ACC112 (cell line): ENCODE data around the gene NELFCD.

Experiments
- H2AFZ ChIP-seq: fragments of 200-600 bp; sonication (generic); one replicate; pipeline ENCODE4 v1.6.0; 2017; ENCODE audit warnings: antibody characterized with exemption, low read length; ENCODE audit not compliant: unreplicated experiment
- H3K27ac ChIP-seq: fragments of 200-600 bp; sonication (generic); 2 replicates; pipeline ENCODE4 v1.5.1; 2014; ENCODE audit warnings: low read depth, mild to moderate bottlenecking, antibody characterized with exemption, low read length, moderate library complexity
- H3K27me3 ChIP-seq: fragments of 200-600 bp; sonication (generic); 2 replicates; pipeline ENCODE4 v1.6.1; 2014; ENCODE audit warnings: mild to moderate bottlenecking, antibody characterized with exemption, low read length, moderate library complexity, mixed read lengths; ENCODE audit not compliant: insufficient read depth
- H3K36me3 ChIP-seq: fragments of 200-600 bp; sonication (generic); 2 replicates; pipeline ENCODE4 v1.6.1; 2016; ENCODE audit warnings: mild to moderate bottlenecking, antibody characterized with exemption, low read length, moderate library complexity, mixed read lengths; ENCODE audit not compliant: insufficient read depth
- H3K4me1 ChIP-seq: fragments of 200-600 bp; sonication (generic); one replicate; pipeline ENCODE4 v1.6.1; 2016; ENCODE audit warnings: low read length, mixed read lengths; ENCODE audit not compliant: insufficient read depth, unreplicated experiment, control insufficient read depth
- H3K4me3 ChIP-seq: fragments of 200-600 bp; sonication (generic); 2 replicates; pipeline ENCODE4 v1.5.1; 2014; ENCODE audit warnings: mild to moderate bottlenecking, low read depth, low read length
- H3K79me2 ChIP-seq: fragments of 200-600 bp; sonication (generic); one replicate; pipeline ENCODE4 v1.6.0; 2016; ENCODE audit warnings: low read length; ENCODE audit not compliant: control insufficient read depth, unreplicated experiment, insufficient read depth

NELFCD gene

DNA sequence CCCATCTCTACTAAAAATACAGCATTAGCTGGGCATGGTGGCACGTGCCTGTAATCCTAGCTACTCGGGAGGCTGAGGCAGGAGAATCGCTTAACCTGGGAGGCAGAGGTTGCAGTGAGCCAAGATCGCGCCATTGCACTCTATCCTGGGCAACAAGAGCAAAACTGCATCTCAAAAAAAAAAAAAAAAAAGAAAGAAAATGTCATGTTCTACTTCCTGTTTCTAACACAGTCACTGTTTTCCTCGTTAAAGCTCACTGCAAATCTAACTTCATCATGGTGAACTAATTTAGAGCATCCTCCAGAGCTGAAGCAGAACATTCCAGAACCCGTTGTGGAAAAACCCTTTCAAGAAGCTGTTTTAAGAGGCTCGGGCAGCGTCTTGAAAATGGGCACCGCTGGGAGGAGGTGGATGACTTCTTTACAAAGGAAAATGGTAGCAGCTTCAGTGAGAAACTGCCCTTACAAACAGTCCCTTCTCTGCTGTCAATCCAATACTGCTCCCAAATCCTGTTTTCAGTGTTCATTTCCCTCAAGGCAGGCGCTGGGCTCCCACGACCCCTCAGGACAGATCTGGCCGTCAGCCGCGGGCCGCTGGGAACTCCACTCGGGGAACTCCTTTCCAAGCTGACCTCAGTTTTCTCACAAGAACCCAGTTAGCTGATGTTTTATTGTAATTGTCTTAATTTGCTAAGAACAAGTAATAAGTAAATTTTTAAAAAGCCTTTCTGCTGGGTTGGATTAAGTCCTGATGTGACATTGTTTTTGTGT, 13.5 kb downstream of the NELFCD start:
- H3K36me3 ChIP-seq = peaks cover 21% of the 10 kb centered on the region

DNA sequence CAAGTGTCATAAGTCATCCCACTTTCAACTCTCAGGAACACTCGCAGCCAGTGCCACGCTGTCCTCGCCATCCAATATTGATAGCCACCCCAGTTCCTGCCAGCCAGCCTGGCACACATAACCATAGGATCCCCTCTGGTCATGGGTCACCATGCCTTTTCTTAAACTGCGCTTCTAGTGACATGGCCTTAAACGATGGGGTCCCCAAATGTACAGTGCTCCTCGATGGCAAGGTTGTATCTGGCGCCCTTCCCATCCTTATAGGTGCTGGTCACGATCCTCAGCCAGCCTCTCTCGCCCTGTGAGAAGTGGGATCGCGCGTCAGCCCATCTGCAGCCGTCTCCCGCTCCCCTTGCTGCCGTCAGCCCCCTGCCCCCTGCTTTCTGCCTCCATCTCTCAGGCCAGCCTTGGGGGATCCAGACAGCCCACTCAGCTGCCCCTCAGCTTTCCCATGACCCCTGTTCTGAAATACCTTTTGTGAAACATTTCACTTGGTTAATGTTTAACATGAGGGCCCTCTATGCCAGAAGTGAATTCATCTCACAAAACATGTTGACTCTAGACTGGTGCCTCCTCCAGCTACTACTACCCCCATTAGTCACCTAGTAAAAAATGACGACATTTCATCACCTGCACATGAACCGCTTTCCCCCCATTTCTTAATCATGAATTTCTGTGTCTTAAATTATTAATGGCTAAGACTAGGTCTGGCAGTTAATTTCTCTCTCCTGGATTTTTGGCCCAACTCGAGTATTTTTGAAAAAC, 14.6 kb downstream of the NELFCD start:
- no peaks in the 10 kb centered on the region for H3K79me2 ChIP-seq
- no peaks in the 10 kb centered on the region for H3K27me3 ChIP-seq
- H3K36me3 ChIP-seq = peaks cover 20% of the 10 kb centered on the region
- H3K27ac ChIP-seq = no peak overlapping the region
- no peaks in the 10 kb centered on the region for H3K4me1 ChIP-seq
- H2AFZ ChIP-seq = no peak overlapping the region
- H3K4me3 ChIP-seq = no peak overlapping the region

More for the DNA sequence above, 13.5 kb downstream of the NELFCD start:
- no peaks in the 10 kb centered on the region for H3K27me3 ChIP-seq
- H2AFZ ChIP-seq = no peak overlapping the region
- no peaks in the 10 kb centered on the region for H3K79me2 ChIP-seq
- no peaks in the 10 kb centered on the region for H3K4me1 ChIP-seq
- H3K4me3 ChIP-seq = no peak overlapping the region
- H3K27ac ChIP-seq = no peak overlapping the region

DNA sequence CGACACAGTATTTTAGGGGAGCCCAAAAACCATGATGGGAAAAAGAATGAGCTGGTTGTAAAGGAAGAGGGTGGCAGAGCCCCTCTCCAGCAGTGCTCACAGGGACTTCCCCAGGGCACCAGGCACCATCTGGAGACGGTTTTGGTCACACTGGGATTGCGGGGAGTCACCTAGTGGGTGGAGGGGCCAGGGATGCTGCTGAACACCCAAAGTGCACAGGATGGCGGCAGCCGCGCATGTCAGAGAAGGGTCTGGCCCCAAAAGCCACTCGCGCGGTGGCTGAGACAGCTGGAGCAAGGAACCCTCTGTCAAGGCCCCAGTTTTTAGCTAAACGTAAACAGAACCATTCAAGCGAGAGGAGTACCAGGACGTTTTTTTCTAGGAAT, 15.2 kb downstream of the NELFCD start:
- H3K79me2 ChIP-seq = no peaks in the 10 kb centered on the region

DNA sequence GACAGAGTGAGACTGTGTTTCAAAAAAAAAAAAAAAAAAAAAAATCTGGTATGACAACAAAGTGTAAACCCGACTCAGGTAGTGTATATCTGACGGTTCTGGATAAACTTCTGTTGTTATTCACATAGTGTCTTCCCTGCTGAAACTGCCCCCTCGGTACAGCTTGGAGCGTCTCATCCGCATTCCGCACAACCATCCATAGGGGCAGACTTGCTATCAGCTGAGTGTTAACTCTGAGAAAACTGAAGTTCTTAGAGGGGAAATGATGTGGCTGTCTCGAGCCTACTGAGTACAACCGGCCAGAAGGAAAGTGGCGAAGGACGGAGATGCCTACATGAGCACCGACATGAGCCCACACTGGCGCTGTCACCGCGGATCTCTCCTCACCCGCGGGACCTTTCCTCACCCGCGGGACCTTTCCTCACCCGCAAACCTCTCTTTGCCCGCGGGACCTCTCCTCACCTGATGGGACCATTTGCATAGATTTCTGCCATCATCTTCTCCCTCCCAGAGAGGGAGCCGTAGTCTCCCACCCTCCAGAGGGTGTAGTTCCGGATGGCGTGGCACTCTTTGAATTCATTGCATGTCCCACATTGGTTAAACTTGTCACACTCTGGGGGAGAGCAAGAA, 16.2 kb downstream of the NELFCD start:
- Histone ChIP-seq H3K36me3 (peaks cover 17% of the 10 kb centered on the region), H3K27me3 (no peaks in the 10 kb centered on the region)

More for the DNA sequence above, 15.2 kb downstream of the NELFCD start:
- no peaks in the 10 kb centered on the region for H3K4me1 ChIP-seq
- no peak overlapping the region for H3K27ac ChIP-seq
- peaks cover 20% of the 10 kb centered on the region for H3K36me3 ChIP-seq
- H3K4me3 ChIP-seq = no peak overlapping the region
- no peaks in the 10 kb centered on the region for H3K27me3 ChIP-seq
- no peak overlapping the region for H2AFZ ChIP-seq

DNA sequence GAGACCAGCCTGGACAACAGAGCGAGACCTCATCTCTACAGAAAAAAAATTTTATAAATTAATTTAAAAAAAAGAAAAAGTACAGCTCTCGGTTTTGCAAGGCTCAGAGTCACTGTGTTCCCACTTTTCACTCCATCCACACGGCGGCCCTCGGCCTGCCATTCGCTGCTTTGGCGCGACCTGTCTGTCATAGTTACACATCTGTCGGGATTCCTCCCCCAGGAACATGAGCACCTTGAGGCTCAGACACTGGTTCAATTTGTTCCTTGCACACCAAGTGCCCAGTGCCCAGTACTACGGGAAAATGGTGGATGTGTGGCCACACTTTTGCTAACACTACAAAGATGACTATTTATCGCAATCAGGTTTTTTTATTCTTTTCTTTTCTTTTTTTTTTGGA, 17.6 kb downstream of the NELFCD start:
- peaks cover 3% of the 10 kb centered on the region for H3K79me2 ChIP-seq
- H2AFZ ChIP-seq = no peak overlapping the region
- H3K36me3 ChIP-seq = peaks cover 10% of the 10 kb centered on the region
- H3K4me3 ChIP-seq = no peak overlapping the region
- H3K27me3 ChIP-seq = no peaks in the 10 kb centered on the region
- H3K27ac ChIP-seq = no peak overlapping the region
- no peaks in the 10 kb centered on the region for H3K4me1 ChIP-seq

More for the DNA sequence above, 16.2 kb downstream of the NELFCD start:
- no peak overlapping the region for H2AFZ ChIP-seq
- no peak overlapping the region for H3K4me3 ChIP-seq
- H3K27ac ChIP-seq = no peak overlapping the region
- no peaks in the 10 kb centered on the region for H3K79me2 ChIP-seq
- no peaks in the 10 kb centered on the region for H3K4me1 ChIP-seq

DNA sequence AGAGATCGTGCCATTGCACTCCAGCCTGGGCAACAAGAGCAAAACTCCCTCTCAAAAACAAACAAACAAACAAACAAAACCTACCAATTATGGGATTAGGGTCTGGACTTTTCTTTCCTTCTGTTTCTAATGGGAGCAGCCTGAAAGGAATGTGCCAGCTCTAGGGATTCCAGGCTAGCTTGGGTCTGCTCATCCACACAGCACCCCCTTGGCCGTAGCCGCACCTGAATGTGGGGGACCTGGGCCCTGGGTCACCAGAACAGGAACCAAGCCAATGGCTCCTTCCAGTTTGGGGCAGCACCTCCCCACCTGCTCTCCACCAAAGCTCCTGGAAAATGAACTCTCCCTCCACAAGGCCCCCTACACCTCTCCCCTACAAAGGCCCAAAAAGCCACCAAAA, 19.3 kb downstream of the NELFCD start:
- H3K4me1 ChIP-seq = peaks cover 8% of the 10 kb centered on the region

DNA sequence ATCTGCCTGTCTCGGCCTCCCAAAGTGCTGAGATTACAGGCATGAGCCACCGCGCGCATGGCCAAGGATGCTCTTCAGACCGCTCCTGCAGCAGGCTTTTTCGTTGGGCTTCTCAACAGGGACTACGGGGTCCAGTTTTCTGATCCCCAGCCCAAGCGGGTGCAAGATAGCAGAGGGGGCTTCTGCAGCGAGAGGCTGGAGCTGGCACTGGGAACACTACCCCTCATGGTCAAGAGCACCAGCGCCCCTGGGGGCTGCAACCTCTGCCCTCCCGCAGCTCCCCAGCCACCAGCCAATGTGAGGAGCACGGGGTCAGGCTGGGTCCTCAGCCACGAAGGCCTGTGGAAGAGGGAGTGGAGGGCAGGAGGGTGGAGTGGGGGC, 20.0 kb downstream of the NELFCD start:
- Histone ChIP-seq H3K79me2 (peaks cover 26% of the 10 kb centered on the region), H2AFZ (no peak overlapping the region), H3K36me3 (peaks cover 6% of the 10 kb centered on the region), H3K27me3 (no peaks in the 10 kb centered on the region), H3K4me3 (no peak overlapping the region), H3K4me1 (peaks cover 15% of the 10 kb centered on the region), H3K27ac (no peak overlapping the region)

More for the DNA sequence above, 19.3 kb downstream of the NELFCD start:
- H3K27me3 ChIP-seq = no peaks in the 10 kb centered on the region
- no peak overlapping the region for H3K4me3 ChIP-seq
- peaks cover 6% of the 10 kb centered on the region for H3K36me3 ChIP-seq
- no peak overlapping the region for H3K27ac ChIP-seq
- H3K79me2 ChIP-seq = peaks cover 19% of the 10 kb centered on the region
- no peak overlapping the region for H2AFZ ChIP-seq

DNA sequence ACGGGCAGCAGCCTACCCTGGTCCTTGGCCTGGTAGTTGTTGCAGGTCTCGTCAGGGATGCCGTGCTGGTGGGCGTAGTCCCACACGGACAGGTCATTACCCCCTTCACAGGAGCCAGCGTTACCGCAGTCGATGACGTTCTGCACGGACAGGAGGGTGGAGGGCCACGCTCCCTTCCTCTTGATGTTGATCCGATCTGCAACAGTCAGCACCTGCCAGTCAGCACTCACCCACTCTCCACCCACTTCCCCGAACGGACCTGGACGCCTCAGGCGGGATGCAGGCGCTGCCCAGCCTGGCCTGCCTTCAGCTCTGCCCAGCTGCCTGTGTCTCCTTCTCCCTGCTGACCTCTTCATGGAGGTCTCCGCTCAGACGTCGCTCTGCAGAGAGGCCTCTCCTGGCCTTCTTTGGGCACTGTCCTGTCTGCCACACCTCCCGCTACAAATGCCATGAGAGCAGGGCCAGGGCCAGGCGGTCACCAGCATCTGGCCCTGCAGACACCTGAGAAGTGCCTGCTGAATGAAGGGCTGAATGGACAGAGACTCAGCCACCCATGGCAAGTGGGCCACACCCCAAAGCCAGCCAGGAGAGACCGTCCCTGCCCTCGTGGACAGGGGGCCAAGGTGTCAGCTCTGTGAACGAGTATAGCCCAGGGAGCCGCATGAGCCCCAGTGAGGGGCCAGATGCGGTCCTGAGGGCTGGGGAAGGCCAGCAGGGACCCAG, 20.6 kb downstream of the NELFCD start:
- Histone ChIP-seq H3K4me3 (no peak overlapping the region), H3K27me3 (no peaks in the 10 kb centered on the region), H3K36me3 (peaks cover 6% of the 10 kb centered on the region; the same call in 1 of the 2 replicates), H3K4me1 (peaks cover 20% of the 10 kb centered on the region), H2AFZ (no peak overlapping the region), H3K79me2 (peaks cover 32% of the 10 kb centered on the region), H3K27ac (no peak overlapping the region)

DNA sequence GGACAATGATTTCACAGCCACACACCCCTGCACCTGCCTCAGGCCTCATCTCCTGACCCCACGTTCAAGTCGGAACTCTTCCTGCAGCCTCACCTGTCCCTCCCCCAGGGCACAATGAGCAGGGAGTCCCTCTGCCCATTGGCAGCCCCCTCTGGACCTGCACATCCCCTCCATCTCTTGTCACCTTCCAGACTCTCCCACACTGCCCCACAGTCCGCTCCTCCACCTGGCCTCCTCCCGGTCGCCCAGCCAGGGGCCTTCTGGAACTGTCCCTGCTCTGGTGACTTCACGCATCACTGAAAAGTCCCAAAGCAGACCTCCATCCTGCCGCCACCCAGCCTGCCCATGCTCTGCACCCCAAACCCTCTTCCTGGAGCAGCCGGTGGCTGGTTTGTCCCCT, 21.3 kb downstream of the NELFCD start:
- Histone ChIP-seq H3K4me3 (no peak overlapping the region), H3K4me1 (peaks cover 20% of the 10 kb centered on the region), H3K27me3 (no peaks in the 10 kb centered on the region), H3K27ac (no peak overlapping the region), H2AFZ (no peak overlapping the region), H3K36me3 (peaks cover 3% of the 10 kb centered on the region; the same call in 1 of the 2 replicates), H3K79me2 (peaks cover 35% of the 10 kb centered on the region)

DNA sequence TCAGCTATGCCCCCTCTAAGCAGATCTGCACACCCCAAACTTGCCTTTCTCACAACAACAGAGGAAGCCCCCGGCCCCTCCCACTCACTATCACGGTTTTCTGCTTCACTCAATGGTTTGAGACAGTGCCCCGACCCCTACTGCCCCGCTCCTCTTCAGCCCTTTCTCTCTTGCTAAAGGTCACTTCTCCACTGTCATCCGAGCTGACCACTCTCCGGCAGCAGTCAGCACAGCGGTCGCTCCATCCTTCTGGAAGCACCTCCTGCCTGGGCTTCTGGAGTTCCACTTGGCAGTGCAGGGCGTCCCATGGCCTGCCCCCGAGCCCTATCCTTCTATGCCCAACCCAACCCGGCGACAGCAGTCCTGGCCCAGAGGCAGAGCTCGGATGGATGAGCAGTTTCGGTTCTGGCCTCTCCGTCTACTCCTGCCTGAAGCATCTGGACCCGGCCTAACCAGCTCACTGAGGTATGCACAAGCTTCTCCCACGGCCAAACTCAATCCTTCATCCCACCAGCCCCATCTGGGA, 21.9 kb downstream of the NELFCD start:
- Histone ChIP-seq H3K36me3 (no peaks in the 10 kb centered on the region), H3K4me1 (peaks cover 20% of the 10 kb centered on the region), H3K4me3 (no peak overlapping the region), H2AFZ (no peak overlapping the region), H3K27me3 (no peaks in the 10 kb centered on the region), H3K27ac (no peak overlapping the region), H3K79me2 (peaks cover 35% of the 10 kb centered on the region)
